ENCODE data around the gene MYO6.

The MYO6 gene

DNA sequence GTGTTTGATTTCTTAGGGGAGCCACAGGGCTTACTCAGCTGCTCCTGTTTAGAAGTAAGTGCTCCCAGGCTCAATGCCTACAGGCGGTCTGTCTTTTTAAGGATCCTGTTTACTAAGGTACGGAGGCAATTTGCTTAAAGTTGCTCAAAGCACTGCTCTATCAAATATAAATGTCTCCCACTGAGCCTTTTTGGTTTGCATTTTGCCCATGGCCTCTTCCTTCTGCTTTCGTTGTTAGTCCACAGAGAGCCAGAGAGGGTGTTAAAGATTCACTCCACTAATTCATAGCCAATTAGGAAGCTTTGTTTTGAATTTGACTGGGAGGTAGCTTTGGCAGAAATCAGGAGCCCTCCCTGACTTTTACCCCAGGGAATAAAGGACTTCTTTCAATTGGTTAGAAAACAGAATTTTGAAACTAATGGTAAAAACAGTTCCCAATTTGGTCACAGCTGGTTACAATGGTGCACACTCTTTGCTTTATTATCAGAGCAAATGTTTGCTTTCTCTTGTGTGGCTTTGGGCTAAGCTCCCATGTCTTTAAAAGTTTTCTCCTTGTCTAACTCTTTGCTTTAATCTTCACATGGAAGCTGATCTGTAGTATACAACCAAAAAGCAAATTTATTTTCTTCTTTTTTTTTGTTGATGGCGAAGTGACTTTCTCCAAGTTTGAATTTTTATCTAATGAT lies 197.2 kb downstream of the MYO6 start:
- TF ChIP-seq ZNF274 (IDR thresholded peaks at IDR 0.05; ENCODE audit: low read depth, low read length): no peak
- no peak for TF ChIP-seq YY1 (IDR thresholded peaks at IDR 0.05; ENCODE audit: insufficient read depth, insufficient read length)
- no peak for TF ChIP-seq SUZ12 (IDR thresholded peaks at IDR 0.05; ENCODE audit: extremely low read depth, insufficient read depth, insufficient read length)
- no peak overlapping the region for H3K9ac ChIP-seq (ENCODE audit: insufficient read length, low read depth)

DNA sequence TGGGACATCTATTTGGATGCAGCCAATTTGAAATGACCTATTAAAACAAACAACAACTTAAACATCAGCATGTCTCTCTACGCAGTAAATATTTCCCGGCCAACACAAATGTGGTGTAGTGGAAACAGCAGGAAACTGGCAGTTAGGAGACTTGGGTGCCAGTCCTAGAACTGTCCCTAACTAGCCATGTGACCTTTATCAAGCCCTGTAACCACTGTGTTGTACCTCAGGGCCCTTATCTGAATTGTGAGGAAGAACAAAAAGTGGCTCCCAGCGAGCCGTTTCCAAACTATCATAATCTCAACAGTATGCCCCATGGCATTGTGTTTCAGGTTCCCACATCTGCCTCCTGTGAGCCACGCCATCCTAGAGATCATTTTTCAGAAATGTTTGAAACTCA lies 198.9 kb downstream of the MYO6 start:
- Histone ChIP-seq H3K36me3 (ENCODE audit: insufficient read depth, insufficient read length, low read length) (no peaks in the 10 kb centered on the region), H3K27me3 (ENCODE audit: insufficient read depth, insufficient read length) (peaks cover 7% of the 10 kb centered on the region), H3K4me1 (ENCODE audit: insufficient read depth, insufficient read length) (no peaks in the 10 kb centered on the region), H3K9me3 (ENCODE audit: insufficient read depth, low read length) (no peaks in the 10 kb centered on the region), H3K4me3 (ENCODE audit: insufficient read length, low read depth) (no peak overlapping the region), H3K9ac (ENCODE audit: insufficient read length, low read depth) (no peak overlapping the region)
- no peak for TF ChIP-seq YY1 (IDR thresholded peaks at IDR 0.05; ENCODE audit: insufficient read depth, insufficient read length)
- no peak for TF ChIP-seq ZNF274 (IDR thresholded peaks at IDR 0.05; ENCODE audit: low read depth, low read length)
- TF ChIP-seq SUZ12 (IDR thresholded peaks at IDR 0.05; ENCODE audit: extremely low read depth, insufficient read depth, insufficient read length): no peak
- DNase-seq (ENCODE audit: low read depth, low spot score): no peak

More for the DNA sequence above, 197.2 kb downstream of the MYO6 start:
- Histone ChIP-seq H3K4me3 (ENCODE audit: insufficient read length, low read depth) (no peak overlapping the region), H3K36me3 (ENCODE audit: insufficient read depth, insufficient read length, low read length) (no peaks in the 10 kb centered on the region), H3K27me3 (ENCODE audit: insufficient read depth, insufficient read length) (peaks cover 12% of the 10 kb centered on the region), H3K9me3 (ENCODE audit: insufficient read depth, low read length) (no peaks in the 10 kb centered on the region), H3K4me1 (ENCODE audit: insufficient read depth, insufficient read length) (no peaks in the 10 kb centered on the region)
- DNase-seq (ENCODE audit: low read depth, low spot score): no peak

DNA sequence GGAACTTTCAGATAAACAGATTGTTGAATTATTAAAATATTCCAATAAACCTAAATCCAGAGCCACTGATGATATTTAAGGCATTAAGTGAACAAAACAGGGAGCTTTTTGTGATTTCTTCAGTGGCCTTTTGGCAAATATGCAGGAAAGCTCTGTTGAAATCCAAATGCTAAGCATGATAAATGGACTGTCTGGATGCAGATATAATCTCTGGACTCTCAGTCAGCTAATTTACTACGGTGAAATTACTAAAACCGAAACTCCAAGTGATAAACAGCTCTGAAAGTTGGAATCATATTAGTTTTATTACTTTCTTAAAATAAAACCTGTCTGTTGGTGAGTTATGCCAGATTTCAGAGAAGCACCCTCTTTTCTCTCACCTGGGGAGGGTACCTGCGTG lies 203.1 kb downstream of the MYO6 start:
- Histone ChIP-seq H3K36me3 (ENCODE audit: insufficient read depth, insufficient read length, low read length) (no peaks in the 10 kb centered on the region), H3K4me1 (ENCODE audit: insufficient read depth, insufficient read length) (no peaks in the 10 kb centered on the region), H3K9me3 (ENCODE audit: insufficient read depth, low read length) (no peaks in the 10 kb centered on the region), H3K9ac (ENCODE audit: insufficient read length, low read depth) (no peak overlapping the region), H3K4me3 (ENCODE audit: insufficient read length, low read depth) (no peak overlapping the region), H3K27me3 (ENCODE audit: insufficient read depth, insufficient read length) (no peaks in the 10 kb centered on the region)
- TF ChIP-seq ZNF274 (IDR thresholded peaks at IDR 0.05; ENCODE audit: low read depth, low read length) (no peak), YY1 (IDR thresholded peaks at IDR 0.05; ENCODE audit: insufficient read depth, insufficient read length) (no peak), SUZ12 (IDR thresholded peaks at IDR 0.05; ENCODE audit: extremely low read depth, insufficient read depth, insufficient read length) (no peak)
- no peak for DNase-seq (ENCODE audit: low read depth, low spot score)

DNA sequence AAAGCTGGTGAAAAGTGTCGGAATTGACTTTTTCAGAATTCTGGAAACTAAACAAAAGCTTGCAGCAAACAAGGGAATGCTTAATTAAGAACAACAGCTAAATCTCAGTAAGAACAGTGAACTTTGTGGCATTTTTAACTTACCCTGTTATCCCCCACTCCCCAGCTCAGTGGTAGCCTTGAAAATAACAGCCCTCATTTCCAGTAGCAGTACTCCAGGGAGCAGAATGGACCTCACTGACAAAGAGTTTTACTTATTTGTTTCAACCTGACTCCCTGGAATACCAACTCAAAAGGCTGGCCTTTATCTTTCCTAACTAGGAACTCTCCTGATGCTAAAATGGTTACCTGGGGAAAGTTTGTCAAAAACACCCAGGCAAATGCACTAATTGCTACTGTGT lies 214.5 kb downstream of the MYO6 start:
- H3K9ac ChIP-seq (ENCODE audit: insufficient read length, low read depth): no peak overlapping the region
- no peak overlapping the region for H3K4me3 ChIP-seq (ENCODE audit: insufficient read length, low read depth)
- TF ChIP-seq SUZ12 (IDR thresholded peaks at IDR 0.05; ENCODE audit: extremely low read depth, insufficient read depth, insufficient read length): no peak
- TF ChIP-seq YY1 (IDR thresholded peaks at IDR 0.05; ENCODE audit: insufficient read depth, insufficient read length): no peak
- TF ChIP-seq ZNF274 (IDR thresholded peaks at IDR 0.05; ENCODE audit: low read depth, low read length): no peak
- no peaks in the 10 kb centered on the region for H3K9me3 ChIP-seq (ENCODE audit: insufficient read depth, low read length)
- DNase-seq (ENCODE audit: low read depth, low spot score): no peak
- H3K36me3 ChIP-seq (ENCODE audit: insufficient read depth, insufficient read length, low read length): no peaks in the 10 kb centered on the region
- no peaks in the 10 kb centered on the region for H3K4me1 ChIP-seq (ENCODE audit: insufficient read depth, insufficient read length)
- H3K27me3 ChIP-seq (ENCODE audit: insufficient read depth, insufficient read length): no peaks in the 10 kb centered on the region

GRCh38 chr6:75968143-75968542 lies 219.1 kb downstream of the MYO6 start:
- Histone ChIP-seq H3K9me3 (ENCODE audit: insufficient read depth, low read length) (no peaks in the 10 kb centered on the region), H3K9ac (ENCODE audit: insufficient read length, low read depth) (no peak overlapping the region), H3K27me3 (ENCODE audit: insufficient read depth, insufficient read length) (no peaks in the 10 kb centered on the region), H3K4me3 (ENCODE audit: insufficient read length, low read depth) (no peak overlapping the region), H3K36me3 (ENCODE audit: insufficient read depth, insufficient read length, low read length) (no peaks in the 10 kb centered on the region), H3K4me1 (ENCODE audit: insufficient read depth, insufficient read length) (no peaks in the 10 kb centered on the region)
- TF ChIP-seq ZNF274 (IDR thresholded peaks at IDR 0.05; ENCODE audit: low read depth, low read length): no peak
- TF ChIP-seq SUZ12 (IDR thresholded peaks at IDR 0.05; ENCODE audit: extremely low read depth, insufficient read depth, insufficient read length): no peak
- TF ChIP-seq YY1 (IDR thresholded peaks at IDR 0.05; ENCODE audit: insufficient read depth, insufficient read length): no peak
- no peak for DNase-seq (ENCODE audit: low read depth, low spot score)
